Superior temporal gyrus (tissue), 1 donor: ENCODE results near the gene RRM2.

Source experiments
- DNase-seq: peaks from one replicate; pipeline ENCODE4 v3.0.0-alpha.2; 2016; ENCODE audit errors: extremely low spot score

Gene RRM2

GRCh38 chr2:10171006-10171800 is 48.7 kb downstream of the RRM2 start:
- no peak for DNase-seq

GRCh38 chr2:10172033-10172871 is 49.7 kb downstream of the RRM2 start:
- DNase-seq = no peak

DNA sequence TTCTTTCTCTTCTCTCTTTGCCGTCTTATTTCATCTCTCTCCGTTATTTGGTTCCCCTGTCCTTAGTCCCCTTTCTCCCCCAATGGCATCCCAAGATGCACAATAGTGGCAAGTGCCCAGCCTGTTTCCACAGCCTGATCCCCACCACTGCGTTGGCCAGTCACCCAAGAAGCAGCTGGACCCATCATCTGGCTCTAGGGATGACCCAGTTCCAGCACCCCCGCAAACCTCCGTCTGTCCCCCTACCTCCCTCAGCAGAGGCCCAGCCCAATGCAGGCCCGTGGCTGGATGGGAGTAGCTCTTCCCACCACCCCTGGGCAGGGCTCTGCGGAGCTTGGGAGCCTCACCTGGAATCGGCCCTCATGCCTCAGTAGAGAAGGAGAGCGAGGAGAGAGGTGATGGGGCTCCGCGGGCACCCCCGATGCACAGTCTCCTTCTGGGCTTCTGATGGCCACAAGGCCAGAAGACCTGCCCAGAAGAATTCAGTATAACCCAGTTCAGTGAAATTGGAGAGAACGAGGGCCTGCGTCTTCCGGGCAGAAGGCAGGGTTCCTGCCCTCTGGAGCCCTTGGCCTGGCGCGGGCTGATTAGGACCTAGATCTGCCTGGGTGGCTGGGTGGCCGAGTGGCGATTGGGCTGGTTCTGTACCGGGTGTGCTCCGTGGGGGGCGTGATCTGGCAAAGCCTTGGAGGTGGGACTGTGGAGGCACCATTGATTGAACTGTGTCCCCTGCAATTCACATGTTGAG is 50.9 kb downstream of the RRM2 start:
- DNase-seq = no peak

- no peak for DNase-seq
These were observed 51.6 kb downstream of the RRM2 start for GRCh38 chr2:10174173-10174572.

DNA sequence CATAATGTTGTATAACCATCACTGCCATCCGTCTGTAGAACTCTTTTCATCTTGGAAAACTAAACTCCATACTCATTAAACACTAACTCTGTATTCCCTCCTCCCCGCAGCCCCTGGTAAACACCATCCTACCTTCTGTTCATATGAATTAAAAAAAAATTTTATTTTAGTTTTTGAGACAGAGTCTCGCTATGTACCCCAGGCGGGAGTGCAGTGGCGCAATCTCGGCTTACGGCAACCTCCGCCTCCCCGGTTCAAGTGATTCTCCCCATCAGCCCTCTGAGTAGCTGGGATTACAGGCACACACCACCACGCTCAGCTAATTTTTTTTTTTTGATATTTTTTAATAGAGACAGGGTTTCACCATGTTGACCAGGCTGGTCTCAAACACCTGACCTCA is 52.9 kb downstream of the RRM2 start:
- no peak for DNase-seq

DNA sequence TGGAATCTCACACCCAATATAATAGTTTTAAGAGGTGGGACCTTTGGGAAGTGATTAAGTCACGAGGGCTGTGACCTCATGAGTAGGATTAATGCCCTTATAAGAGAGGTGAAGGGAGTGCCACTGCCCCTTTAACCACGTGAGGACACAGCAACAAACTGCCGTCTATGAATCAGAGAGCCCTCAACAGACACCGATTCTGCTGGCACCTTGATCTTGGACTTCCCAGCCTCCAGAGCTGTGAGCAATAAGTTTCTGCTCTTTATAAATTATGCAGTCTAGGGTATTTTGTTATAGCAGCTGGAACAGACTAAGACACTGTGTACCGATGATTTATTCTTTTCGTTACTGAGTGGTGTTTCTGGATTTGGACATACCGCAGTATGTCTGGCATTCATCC is 56.2 kb downstream of the RRM2 start:
- no peak for DNase-seq

DNA sequence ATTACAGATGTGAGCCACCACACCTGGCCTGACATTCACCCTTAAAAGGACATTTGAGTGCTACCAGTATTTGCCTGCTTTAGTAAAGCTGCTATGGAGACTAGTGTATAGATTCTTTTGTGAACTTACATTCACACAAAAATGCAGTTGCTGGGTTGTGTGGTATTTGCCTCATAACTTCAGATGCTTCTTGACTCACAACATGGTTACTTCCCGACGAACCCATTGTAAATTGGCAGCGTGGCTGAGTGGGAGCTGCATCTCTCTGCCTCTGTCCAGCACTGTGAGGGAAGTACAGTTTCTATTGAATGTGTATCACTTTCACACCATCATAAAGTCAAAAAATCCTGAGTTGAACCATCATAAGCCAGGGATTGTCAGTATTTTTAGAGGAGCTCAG is 56.9 kb downstream of the RRM2 start:
- DNase-seq = no peak

- DNase-seq = no peak
These were observed 57.7 kb downstream of the RRM2 start for GRCh38 chr2:10180229-10180628.
